GM12878 (cell line): ENCODE data around the gene UNKL. TPM values are rescaled to one million over a fixed set of nuclear protein-coding genes. Genes with fewer than 3 reads are reported as not detected.

Source experiments
- BCL3 ChIP-seq: IDR thresholded peaks from 2 replicates; pipeline ENCODE4 v1.6.1; 2011; ENCODE audit warnings: borderline replicate concordance, low read depth, mild to moderate bottlenecking, moderate library complexity, low read length; ENCODE audit not compliant: insufficient read depth, poor library complexity, severe bottlenecking
- ESRRA ChIP-seq: IDR thresholded peaks from 2 replicates; pipeline ENCODE4 v1.6.1; 2012; ENCODE audit warnings: mild to moderate bottlenecking, low read length, improper control_type of control experiment
- HDGF ChIP-seq: fragments of 450-650 bp; IDR thresholded peaks from 2 replicates; pipeline ENCODE4 v1.6.1; 2016; ENCODE audit warnings: antibody characterized with exemption
- NR2C1 ChIP-seq: fragments of 450-650 bp; IDR thresholded peaks from 2 replicates; pipeline ENCODE4 v1.6.1; 2017; ENCODE audit warnings: antibody characterized with exemption, mild to moderate bottlenecking, moderate library complexity
- POLR2AphosphoS2 ChIP-seq: IDR thresholded peaks from 2 replicates; pipeline ENCODE4 v1.6.1; 2011; ENCODE audit warnings: low read depth, mild to moderate bottlenecking, low read length, improper control_type of control experiment, moderate library complexity
- POLR2AphosphoS5 ChIP-seq: IDR thresholded peaks from 2 replicates; pipeline ENCODE4 v1.6.1; 2011; ENCODE audit warnings: mild to moderate bottlenecking, low read length, inconsistent platforms
- REST ChIP-seq: IDR thresholded peaks from 2 replicates; pipeline ENCODE4 v1.6.1; 2012; ENCODE audit warnings: mild to moderate bottlenecking, low read depth, low read length
- SPI1 ChIP-seq: IDR thresholded peaks from 2 replicates; pipeline ENCODE4 v1.6.1; 2011; ENCODE audit warnings: low read depth, mild to moderate bottlenecking, low read length, moderate library complexity, borderline replicate concordance; ENCODE audit not compliant: insufficient read depth
- polyA plus RNA-seq, 11 experiments: library from polyadenylated mRNA; depleted of rRNA in 4 of 11; unstranded in 6 of 11; stranded (reverse) in 5 of 11; fragments of >200 nt; fragmentation: Nextera tagmentation in 4 of 11; fragmentation: Illumina TruSeq in 1 of 11; extraction: Ambion mirVana in 4 of 11; extraction: Trizol in 1 of 11; gene quantifications; 1 replicate in 1 of 11; 2 replicates in 10 of 11; pipeline versions ENCODE4 v1.2.1 to v1.2.3, GENCODE V29; 2011 to 2016; ENCODE audit warnings: inconsistent platforms in 2 of 11, missing spikeins in 2 of 11, low read depth in 1 of 11
- total RNA-seq, 4 experiments: library from RNA; depleted of rRNA in 3 of 4; stranded (reverse); fragments of >200 nt in 3 of 4; fragmentation: Illumina TruSeq in 1 of 4; extraction: Trizol in 1 of 4; gene quantifications; 2 replicates each; pipeline versions ENCODE4 v1.2.1 to v1.2.3, GENCODE V29; 2013 to 2021
- TF ChIP-seq, protein P1 (sequence below): fragments of 150-350 bp; IDR thresholded peaks from 2 replicates; pipeline ENCODE4 v1.6.1; 2014; ENCODE audit warnings: mild to moderate bottlenecking, low read depth, low read length
- TF ChIP-seq, protein P2 (sequence below): IDR thresholded peaks from 2 replicates; pipeline ENCODE4 v1.6.1; 2011; ENCODE audit warnings: borderline replicate concordance, low read depth, mild to moderate bottlenecking, moderate library complexity, mixed read lengths, low read length; ENCODE audit not compliant: insufficient read depth; ENCODE audit errors: extremely low read length

Gene UNKL
- total and polyA plus RNA-seq, 10 of the 15 experiments (the other 5 are each of a cell fraction or from before 2014, with no cell fraction given) = 0.40 to 21.6 (median 9.1) TPM

- no peak for TF ChIP-seq POLR2AphosphoS5
- no peak for TF ChIP-seq REST
- TF ChIP-seq BCL3 = no peak
- TF ChIP-seq, protein P1, sequence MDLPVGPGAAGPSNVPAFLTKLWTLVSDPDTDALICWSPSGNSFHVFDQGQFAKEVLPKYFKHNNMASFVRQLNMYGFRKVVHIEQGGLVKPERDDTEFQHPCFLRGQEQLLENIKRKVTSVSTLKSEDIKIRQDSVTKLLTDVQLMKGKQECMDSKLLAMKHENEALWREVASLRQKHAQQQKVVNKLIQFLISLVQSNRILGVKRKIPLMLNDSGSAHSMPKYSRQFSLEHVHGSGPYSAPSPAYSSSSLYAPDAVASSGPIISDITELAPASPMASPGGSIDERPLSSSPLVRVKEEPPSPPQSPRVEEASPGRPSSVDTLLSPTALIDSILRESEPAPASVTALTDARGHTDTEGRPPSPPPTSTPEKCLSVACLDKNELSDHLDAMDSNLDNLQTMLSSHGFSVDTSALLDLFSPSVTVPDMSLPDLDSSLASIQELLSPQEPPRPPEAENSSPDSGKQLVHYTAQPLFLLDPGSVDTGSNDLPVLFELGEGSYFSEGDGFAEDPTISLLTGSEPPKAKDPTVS = no peak
- no peak for TF ChIP-seq ESRRA
- no peak for TF ChIP-seq NR2C1
- no peak for TF ChIP-seq SPI1
- no peak for TF ChIP-seq POLR2AphosphoS2
- TF ChIP-seq, protein P2, sequence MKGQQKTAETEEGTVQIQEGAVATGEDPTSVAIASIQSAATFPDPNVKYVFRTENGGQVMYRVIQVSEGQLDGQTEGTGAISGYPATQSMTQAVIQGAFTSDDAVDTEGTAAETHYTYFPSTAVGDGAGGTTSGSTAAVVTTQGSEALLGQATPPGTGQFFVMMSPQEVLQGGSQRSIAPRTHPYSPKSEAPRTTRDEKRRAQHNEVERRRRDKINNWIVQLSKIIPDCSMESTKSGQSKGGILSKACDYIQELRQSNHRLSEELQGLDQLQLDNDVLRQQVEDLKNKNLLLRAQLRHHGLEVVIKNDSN = no peak
- TF ChIP-seq HDGF = no peak
Measured at GRCh38 chr16:1438229-1439057, 23.9 kb upstream of the UNKL start (continued).
